Measurements from ENCODE around the gene TMEM119. TPM values are rescaled to one million over a fixed set of nuclear protein-coding genes. Genes with fewer than 3 reads are reported as not detected.

Gene TMEM119, protein sequence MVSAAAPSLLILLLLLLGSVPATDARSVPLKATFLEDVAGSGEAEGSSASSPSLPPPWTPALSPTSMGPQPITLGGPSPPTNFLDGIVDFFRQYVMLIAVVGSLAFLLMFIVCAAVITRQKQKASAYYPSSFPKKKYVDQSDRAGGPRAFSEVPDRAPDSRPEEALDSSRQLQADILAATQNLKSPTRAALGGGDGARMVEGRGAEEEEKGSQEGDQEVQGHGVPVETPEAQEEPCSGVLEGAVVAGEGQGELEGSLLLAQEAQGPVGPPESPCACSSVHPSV
- polyA plus RNA-seq, result 14.6 TPM
- long read RNA-seq, donor 1, transcript TMEM119-201 (2 exons, 2,707 nt), result major isoform, 5 of 5 reads
- long read RNA-seq, donor 1, partial matches to known transcripts, result 0 of 5 reads
- long read RNA-seq, donor 1, other reads (novel, unspliced or antisense), result 0 of 5 reads
- long read RNA-seq, donor 2, transcript TMEM119-201 (2 exons, 2,707 nt), result major isoform, 5 of 5 reads
- long read RNA-seq, donor 2, partial matches to known transcripts, result 0 of 5 reads
- long read RNA-seq, donor 2, other reads (novel, unspliced or antisense), result 0 of 5 reads
- long read RNA-seq, donor 3, result 0 reads
- long read RNA-seq, donor 4, result 0 reads
- long read RNA-seq, donor 5, transcript TMEM119-201 (2 exons, 2,707 nt), result major isoform, 6 of 6 reads
- long read RNA-seq, donor 5, partial matches to known transcripts, result 0 of 6 reads
- long read RNA-seq, donor 5, other reads (novel, unspliced or antisense), result 0 of 6 reads
- long read RNA-seq, donor 6, transcript TMEM119-201 (2 exons, 2,707 nt), result major isoform, 5 of 6 reads
- long read RNA-seq, donor 6, partial matches to known transcripts, result 0 of 6 reads
- long read RNA-seq, donor 6, other reads (novel, unspliced or antisense), result 0 of 6 reads
- long read RNA-seq, donor 7, partial matches to known transcripts, result 0 of 1 reads
- long read RNA-seq, donor 7, other reads (novel, unspliced or antisense), result 0 of 1 reads
- long read RNA-seq, donor 8, partial matches to known transcripts, result 0 of 4 reads
- long read RNA-seq, donor 8, other reads (novel, unspliced or antisense), result 0 of 4 reads
- long read RNA-seq, donor 9, partial matches to known transcripts, result 0 of 1 reads
- long read RNA-seq, donor 9, other reads (novel, unspliced or antisense), result 0 of 1 reads
- long read RNA-seq, donor 10, partial matches to known transcripts, result 0 of 3 reads
- long read RNA-seq, donor 10, other reads (novel, unspliced or antisense), result 0 of 3 reads
- long read RNA-seq, donor 11, partial matches to known transcripts, result 0 of 2 reads
- long read RNA-seq, donor 11, other reads (novel, unspliced or antisense), result 0 of 2 reads

DNA sequence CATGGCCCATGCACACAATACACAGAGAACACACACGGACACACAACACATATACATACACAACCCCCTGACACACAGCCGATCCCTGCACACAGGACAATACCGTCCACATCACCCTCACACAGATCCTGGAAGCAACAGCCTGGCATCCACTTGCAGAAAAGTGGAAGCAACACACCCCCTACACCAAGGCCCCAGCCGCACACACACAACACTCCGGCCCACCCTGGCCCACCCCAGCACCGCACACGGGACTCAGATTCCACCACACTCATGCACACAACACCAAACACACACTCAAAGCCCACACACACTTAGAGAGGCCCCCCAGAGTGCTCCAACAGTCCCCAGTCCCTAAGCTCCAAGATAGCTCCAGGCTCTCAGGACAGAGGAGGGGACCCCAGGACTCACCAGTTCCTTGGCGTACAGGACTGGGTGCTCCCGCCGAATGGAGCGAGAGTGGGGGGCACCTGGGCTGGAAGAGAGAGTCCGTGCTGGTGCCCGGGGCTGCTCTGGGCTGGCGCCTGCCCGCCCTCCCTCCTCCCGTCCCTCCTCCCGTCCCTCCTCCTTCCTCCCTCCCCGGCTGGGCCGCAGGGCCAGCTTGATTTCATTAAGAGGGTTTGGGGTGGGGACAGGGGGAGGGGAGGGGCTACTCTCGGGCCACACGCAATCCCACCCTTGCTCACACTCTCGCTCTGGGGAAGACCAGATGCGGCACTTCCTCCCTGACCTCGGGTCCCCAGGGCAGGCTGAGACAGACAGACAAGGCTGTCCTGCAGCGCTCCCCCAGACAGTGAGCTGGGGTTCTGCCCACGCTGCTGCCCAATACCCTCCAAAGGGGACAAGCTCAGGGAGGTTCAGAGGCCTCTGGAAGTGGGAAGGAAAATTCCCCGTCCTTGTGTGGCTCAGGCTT is at the start of gene TMEM119:
TSS of gene TMEM119 (minus strand) at position 526 of the 913 bp plus-strand sequence. CDS start 5,701 bp downstream, outside the sequence.
- H3K27me3 ChIP-seq (ENCODE audit: control insufficient read depth, insufficient read depth, low read length), result no peaks in the 10 kb centered on the region
- DNase-seq, result peak in 1 of 2 donors; percentile 29
- H3K9me3 ChIP-seq (ENCODE audit: control insufficient read depth, low read depth, low read length), result no peaks in the 10 kb centered on the region
- H3K36me3 ChIP-seq (ENCODE audit: control insufficient read depth, insufficient read depth, low read length), result no peaks in the 10 kb centered on the region
- peak within 1 kb of the TSS; percentile 33 for H3K27ac ChIP-seq (ENCODE audit: low read length)
- peak within 1 kb of the TSS; percentile 39 for H3K4me3 ChIP-seq (ENCODE audit: low read length)
- no CpG with 5 or more reads among the region's 27 CpGs for WGBS (ENCODE audit: insufficient coverage, low lambda C conversion rate)
- no peaks in the 10 kb centered on the region for H3K4me1 ChIP-seq (ENCODE audit: control insufficient read depth, insufficient read depth, low read length)

DNA sequence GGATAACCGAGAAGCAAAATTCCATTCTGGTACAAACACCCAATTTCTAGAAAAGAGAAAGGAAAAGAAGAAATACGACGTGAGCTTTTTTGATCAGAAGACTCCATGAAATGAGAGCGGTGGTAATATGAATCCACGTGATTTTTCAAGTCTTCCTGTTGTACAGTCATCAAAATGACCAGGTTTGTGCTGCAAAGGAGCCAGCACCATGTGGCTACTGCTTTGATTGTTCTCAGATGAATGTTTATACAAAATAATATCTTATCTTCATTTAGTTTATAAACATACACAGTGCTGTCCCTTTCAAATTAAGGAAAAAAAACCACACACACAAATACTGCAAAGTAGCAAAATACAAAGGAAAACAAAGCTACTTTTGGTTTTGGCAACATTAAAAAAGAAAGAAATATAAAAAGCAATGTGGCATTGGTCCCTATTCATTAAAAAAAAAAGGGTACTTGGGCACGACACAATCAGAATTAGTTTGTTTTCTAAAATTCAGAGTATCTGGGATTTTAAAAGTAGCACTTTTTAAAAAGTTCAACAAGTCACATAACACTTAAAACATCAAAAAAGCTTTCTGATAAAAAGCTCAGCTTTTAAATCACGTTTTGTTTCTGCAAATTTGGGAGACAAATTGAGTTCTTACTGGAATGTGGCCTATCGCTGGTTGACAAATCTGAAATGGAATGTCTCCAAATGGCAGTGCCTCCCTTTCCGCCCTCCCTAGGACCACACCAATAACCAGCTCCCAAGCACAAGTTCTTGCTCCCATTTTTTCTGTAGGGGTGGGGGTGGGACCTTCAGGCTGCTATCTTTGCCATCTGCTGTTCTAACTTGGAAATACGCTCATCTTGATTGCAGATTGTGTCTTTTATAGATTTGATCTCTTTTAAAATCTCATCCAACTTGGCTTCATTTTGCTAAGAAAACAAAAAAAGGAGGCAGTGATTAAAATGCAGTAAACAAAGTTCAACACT is 49.0 kb upstream of the TMEM119 start:
- Histone ChIP-seq H3K4me1 (ENCODE audit: control insufficient read depth, insufficient read depth, low read length) (no peaks in the 10 kb centered on the region), H3K4me3 (ENCODE audit: low read length) (no peak overlapping the region), H3K27ac (ENCODE audit: low read length) (no peak overlapping the region), H3K36me3 (ENCODE audit: control insufficient read depth, insufficient read depth, low read length) (peaks cover 62% of the 10 kb centered on the region), H3K9me3 (ENCODE audit: control insufficient read depth, low read depth, low read length) (no peaks in the 10 kb centered on the region), H3K27me3 (ENCODE audit: control insufficient read depth, insufficient read depth, low read length) (no peaks in the 10 kb centered on the region)
- 90% methylated on average over 2 of the region's 10 CpGs for WGBS (ENCODE audit: insufficient coverage, low lambda C conversion rate)
- DNase-seq, result no peak

DNA sequence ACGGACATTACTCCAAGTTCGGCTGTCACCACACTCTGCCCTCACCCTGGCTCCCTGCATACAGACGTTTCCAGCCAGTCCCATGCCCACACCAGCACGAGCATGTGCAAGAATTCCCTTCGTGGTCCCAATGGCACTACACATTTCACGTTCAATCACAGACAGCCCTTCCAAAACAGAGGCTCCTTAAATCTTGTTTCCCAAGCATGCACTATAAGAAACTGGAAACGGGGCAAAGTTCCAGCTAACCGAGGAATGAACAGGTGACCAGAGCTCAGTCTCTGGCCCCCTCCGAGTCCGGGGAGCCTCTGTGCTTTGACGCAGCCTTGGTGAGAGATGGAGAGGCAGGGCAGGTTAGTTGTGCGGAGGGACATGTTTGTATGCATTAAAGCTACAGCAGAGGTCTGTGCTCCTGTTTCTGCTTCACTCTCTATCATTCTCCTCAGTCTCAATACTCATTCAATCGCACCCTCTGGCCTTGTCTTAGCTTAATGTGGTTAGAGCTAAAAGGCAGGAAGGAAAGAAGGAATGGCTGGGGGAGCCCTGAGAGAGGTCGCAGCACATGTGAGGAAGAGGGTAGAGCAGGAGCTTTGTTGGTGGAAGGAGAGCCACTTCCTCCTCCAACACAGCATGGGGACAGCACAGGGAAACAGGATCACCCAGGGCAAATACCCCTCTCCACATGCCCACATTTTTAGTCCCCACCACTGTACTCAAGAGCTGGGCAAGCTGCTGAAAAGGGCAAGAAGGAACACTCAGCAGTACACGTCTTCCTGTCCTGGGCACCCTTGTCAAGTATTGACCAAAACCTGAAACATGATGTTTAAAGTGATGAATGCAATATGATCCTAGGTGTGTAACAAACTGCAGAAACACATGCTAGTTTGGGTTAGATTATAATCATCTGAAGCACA is 48.1 kb upstream of the TMEM119 start:
- no peaks in the 10 kb centered on the region for H3K9me3 ChIP-seq (ENCODE audit: control insufficient read depth, low read depth, low read length)
- H3K27me3 ChIP-seq (ENCODE audit: control insufficient read depth, insufficient read depth, low read length), result no peaks in the 10 kb centered on the region
- H3K4me3 ChIP-seq (ENCODE audit: low read length), result no peak overlapping the region
- no peaks in the 10 kb centered on the region for H3K4me1 ChIP-seq (ENCODE audit: control insufficient read depth, insufficient read depth, low read length)
- DNase-seq, result no peak
- peaks cover 54% of the 10 kb centered on the region for H3K36me3 ChIP-seq (ENCODE audit: control insufficient read depth, insufficient read depth, low read length)
- 100% methylated on average over 3 of the region's 15 CpGs for WGBS (ENCODE audit: insufficient coverage, low lambda C conversion rate)
- no peak overlapping the region for H3K27ac ChIP-seq (ENCODE audit: low read length)

DNA sequence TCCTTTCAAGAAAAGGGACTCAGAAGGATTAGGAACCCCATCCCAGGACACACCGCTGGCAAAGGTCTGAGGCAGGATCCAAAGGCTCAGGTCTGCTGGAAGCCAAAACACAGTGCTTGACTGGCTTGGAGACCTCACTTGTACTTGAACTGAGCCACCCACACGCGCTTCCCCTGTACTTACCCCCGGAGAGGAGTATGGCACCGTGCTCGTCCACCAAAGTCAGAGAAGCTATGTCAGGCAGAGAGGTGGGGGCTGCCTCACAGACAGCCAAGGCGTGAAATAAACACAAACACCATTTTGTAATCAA is 46.9 kb upstream of the TMEM119 start:
- no peak overlapping the region for H3K4me3 ChIP-seq (ENCODE audit: low read length)
- WGBS (ENCODE audit: insufficient coverage, low lambda C conversion rate), result no CpG with 5 or more reads among the region's 7 CpGs
- no peak overlapping the region for H3K27ac ChIP-seq (ENCODE audit: low read length)
- no peaks in the 10 kb centered on the region for H3K4me1 ChIP-seq (ENCODE audit: control insufficient read depth, insufficient read depth, low read length)
- peaks cover 46% of the 10 kb centered on the region for H3K36me3 ChIP-seq (ENCODE audit: control insufficient read depth, insufficient read depth, low read length)
- H3K27me3 ChIP-seq (ENCODE audit: control insufficient read depth, insufficient read depth, low read length), result no peaks in the 10 kb centered on the region
- DNase-seq, result no peak
- no peaks in the 10 kb centered on the region for H3K9me3 ChIP-seq (ENCODE audit: control insufficient read depth, low read depth, low read length)

DNA sequence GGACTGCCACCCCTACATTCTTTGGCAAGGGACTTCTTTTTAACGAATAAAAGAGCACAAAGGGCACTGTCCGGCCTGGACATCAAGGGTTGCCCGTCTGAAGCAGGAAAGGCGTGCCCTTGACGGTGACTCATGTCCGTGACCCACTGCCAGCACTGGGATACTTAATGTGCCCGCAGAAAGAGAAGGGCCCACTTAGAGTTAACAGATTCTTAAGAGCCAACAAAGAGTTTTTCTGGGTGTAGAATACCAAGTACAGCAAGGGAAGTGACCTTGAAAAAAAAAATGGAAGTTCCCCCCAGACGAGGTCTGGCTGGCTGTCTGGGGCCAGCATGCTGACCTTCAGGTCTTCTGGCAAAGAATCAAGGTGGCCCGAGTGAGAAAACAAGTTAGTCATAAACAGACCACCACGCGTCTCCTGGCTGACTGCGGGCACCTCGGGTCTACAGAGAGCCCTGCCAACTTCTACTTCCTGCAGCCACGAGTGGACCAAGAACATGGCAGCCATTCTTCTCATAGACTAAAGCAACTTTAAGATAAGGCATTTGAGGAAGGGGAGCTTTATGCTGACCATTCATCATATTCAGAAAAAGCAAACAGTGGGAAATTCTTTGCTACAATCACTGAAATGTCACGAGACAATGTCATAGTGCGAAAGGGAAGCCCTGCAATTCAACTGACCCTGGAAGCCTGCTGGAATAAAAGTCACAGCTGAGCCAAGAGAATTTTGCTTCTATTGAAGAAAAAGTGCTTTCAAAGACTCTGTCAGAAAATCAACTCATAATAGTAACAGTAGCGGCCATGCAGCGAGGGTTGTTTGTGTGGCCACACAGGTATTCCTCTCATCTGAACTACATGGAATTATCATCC is 46.3 kb upstream of the TMEM119 start:
- H3K27me3 ChIP-seq (ENCODE audit: control insufficient read depth, insufficient read depth, low read length), result no peaks in the 10 kb centered on the region
- H3K27ac ChIP-seq (ENCODE audit: low read length), result no peak overlapping the region
- no peaks in the 10 kb centered on the region for H3K4me1 ChIP-seq (ENCODE audit: control insufficient read depth, insufficient read depth, low read length)

DNA sequence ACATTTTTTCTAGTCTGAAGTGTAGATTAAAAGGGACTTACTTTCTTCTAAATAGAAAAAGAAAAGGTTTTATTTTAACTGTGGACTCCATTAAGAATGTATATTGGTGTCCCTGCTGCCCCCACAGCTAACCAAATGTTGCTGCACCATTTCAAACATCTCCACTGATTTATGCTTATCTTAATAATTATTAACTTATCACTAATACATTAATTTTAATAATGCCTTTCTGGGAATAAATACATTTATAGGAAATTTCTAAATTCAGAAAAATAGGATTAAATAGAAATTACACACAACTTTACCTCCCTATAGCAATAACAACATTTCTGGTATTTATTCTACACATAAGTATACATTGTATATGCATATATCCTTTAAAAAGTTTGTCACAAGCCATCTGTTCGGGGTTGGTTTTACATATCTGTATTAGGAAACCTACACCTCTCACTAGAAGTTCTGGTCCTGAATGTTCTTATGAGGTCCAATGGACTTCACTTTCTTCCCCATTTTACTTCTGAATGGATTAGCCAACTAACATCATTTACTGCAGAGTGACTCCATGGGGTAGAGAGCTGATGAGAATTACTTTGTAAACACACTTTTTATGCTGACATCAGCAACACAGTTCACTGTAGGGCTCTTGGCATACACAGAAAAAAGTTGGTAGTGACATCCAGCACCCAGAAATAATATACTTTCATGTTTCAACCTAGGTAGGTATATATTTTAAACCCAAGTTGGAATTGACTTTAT is 45.2 kb upstream of the TMEM119 start:
- H3K9me3 ChIP-seq (ENCODE audit: control insufficient read depth, low read depth, low read length), result no peaks in the 10 kb centered on the region
- peaks cover 3% of the 10 kb centered on the region for H3K4me1 ChIP-seq (ENCODE audit: control insufficient read depth, insufficient read depth, low read length)
- no peak overlapping the region for H3K27ac ChIP-seq (ENCODE audit: low read length)
- no peak for DNase-seq
- H3K36me3 ChIP-seq (ENCODE audit: control insufficient read depth, insufficient read depth, low read length), result peaks cover 34% of the 10 kb centered on the region
- H3K4me3 ChIP-seq (ENCODE audit: low read length), result no peak overlapping the region
- WGBS (ENCODE audit: insufficient coverage, low lambda C conversion rate), result no CpG with 5 or more reads among the region's 1 CpG
- peaks cover 8% of the 10 kb centered on the region for H3K27me3 ChIP-seq (ENCODE audit: control insufficient read depth, insufficient read depth, low read length)

More for the DNA sequence above, 46.3 kb upstream of the TMEM119 start:
- no peak overlapping the region for H3K4me3 ChIP-seq (ENCODE audit: low read length)
- no peaks in the 10 kb centered on the region for H3K9me3 ChIP-seq (ENCODE audit: control insufficient read depth, low read depth, low read length)
- peaks cover 44% of the 10 kb centered on the region for H3K36me3 ChIP-seq (ENCODE audit: control insufficient read depth, insufficient read depth, low read length)
- no peak for DNase-seq
- WGBS (ENCODE audit: insufficient coverage, low lambda C conversion rate), result 93% methylated on average over 3 of the region's 18 CpGs

DNA sequence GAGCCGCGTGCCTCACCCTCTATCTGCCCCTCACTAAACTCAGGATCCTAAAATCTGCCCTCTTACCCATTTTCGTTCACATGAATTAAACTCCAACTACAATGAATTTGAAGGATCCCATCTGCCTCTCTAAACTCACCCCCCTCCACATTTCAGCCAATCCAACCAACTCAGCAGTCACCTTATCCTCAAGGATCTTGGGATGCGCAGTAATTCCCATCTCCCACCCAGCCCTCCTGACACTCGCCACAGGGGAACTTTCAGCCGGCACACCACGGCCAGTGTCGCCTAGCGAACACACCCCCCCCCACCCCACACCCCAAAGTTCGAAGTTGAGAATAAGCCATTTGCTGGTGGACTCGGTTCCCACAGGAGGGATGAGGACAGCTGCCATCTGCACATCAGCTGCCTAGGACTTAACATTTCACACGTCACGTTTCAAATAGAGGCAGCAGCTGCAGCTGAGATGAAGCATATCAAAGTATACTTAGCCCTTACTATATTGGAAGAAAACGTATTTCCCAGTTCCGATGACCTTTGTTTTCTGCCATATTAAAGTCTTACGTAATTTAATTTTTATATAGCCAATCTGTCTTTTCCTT is 44.5 kb upstream of the TMEM119 start:
- 69% methylated on average over 3 of the region's 16 CpGs for WGBS (ENCODE audit: insufficient coverage, low lambda C conversion rate)
- peaks cover 5% of the 10 kb centered on the region for H3K4me1 ChIP-seq (ENCODE audit: control insufficient read depth, insufficient read depth, low read length)
- no peak for DNase-seq
- H3K27me3 ChIP-seq (ENCODE audit: control insufficient read depth, insufficient read depth, low read length), result peaks cover 14% of the 10 kb centered on the region
- H3K4me3 ChIP-seq (ENCODE audit: low read length), result no peak overlapping the region
- H3K9me3 ChIP-seq (ENCODE audit: control insufficient read depth, low read depth, low read length), result no peaks in the 10 kb centered on the region
- peaks cover 27% of the 10 kb centered on the region for H3K36me3 ChIP-seq (ENCODE audit: control insufficient read depth, insufficient read depth, low read length)
- H3K27ac ChIP-seq (ENCODE audit: low read length), result no peak overlapping the region

Measured in large intestine (tissue), 12 donors.